HG02759 (cell line): ENCODE results near the gene NRP1.

Experiments
- ATAC-seq: cut with Tn5 transposase; IDR thresholded peaks from one replicate; pipeline ENCODE4 v1.9.1; 2021; ENCODE audit warnings: mild to moderate bottlenecking, moderate library complexity; ENCODE audit not compliant: unreplicated experiment

NRP1 gene

GRCh38 chr10:33350041-33350440, 15.6 kb upstream of the NRP1 start:
- no peak for ATAC-seq

GRCh38 chr10:33349268-33349667, 14.8 kb upstream of the NRP1 start:
- ATAC-seq = no peak

DNA sequence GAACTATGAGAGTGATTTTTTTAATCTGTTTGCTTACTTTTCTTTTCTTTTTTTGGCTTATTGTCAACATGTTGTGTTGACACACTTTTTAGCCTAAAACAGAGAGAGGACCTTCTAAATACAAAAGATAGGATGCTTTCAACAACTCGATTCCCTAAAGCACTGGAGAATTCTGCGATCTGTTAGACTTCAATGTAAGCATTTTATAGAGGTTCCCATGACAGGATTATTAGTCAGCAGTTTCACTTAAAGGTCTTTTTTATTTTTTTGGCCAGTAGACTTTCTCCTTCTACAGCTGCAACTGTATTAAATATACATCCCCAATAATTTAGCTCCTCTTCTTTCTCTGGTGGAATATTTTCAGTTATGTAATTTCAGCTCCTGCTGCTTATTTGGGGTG, 12.7 kb upstream of the NRP1 start:
- no peak for ATAC-seq

GRCh38 chr10:33345236-33345635, 10.8 kb upstream of the NRP1 start:
- no peak for ATAC-seq

DNA sequence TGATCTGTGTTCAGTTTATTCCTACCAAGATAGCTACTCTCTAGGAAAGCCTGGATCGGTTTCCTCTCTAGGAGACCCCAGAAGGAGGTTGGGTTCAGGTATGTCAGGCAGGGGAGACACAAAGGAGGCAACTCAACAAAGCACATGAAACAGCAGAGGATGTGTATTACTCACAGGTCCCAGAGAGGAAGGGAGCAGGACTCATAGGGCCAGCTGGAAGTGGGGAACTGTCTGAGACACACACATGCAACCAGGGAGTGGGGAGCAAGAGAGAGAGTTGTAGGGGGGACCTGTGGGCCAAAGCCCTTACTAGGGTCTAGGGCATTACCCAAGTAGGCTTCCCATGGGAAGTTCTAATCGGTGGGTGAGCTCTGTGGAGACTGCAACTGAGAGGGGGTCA, 10.2 kb upstream of the NRP1 start:
- no peak for ATAC-seq

GRCh38 chr10:33341637-33342036, 7.2 kb upstream of the NRP1 start:
- no peak for ATAC-seq

- no peak for ATAC-seq
These were observed 3.0 kb upstream of the NRP1 start for GRCh38 chr10:33337326-33337957.

DNA sequence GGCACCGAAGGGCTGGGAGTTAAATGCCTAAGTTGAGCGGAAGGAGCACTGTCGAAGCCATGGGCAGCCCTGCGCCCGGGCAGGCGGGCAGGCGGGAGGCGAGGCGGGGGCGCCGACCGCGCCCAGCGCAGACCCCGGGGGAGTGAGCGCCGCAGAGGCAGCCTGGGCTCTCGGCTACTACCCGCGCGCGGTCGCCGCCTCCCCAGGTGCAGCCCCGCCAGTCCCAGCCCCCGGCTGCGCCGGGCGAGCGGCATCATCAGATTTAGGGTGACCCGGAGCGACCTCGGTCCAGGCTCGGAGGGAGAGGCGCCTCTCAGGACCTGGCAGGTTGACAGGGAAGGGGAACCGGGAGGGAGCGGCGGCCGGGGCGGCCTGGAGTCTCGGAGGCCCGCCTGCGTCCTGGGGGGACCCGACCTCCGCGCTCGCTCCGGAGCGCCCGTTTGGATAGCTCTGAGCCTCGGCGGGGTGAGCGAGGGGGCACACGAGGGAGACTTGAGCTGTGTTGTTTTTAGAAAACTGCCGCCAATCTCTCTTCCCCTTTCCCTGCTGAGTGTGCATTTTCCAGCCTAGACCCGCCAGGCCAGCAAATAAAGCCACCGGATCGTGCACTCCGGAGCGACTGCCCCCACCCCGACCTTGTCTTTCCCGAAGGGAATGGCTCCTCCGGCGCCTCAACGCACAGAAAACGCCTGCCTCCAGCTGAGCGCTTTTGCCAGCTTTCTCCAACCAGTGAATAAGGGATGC, 2.3 kb upstream of the NRP1 start:
- ATAC-seq = no peak

DNA sequence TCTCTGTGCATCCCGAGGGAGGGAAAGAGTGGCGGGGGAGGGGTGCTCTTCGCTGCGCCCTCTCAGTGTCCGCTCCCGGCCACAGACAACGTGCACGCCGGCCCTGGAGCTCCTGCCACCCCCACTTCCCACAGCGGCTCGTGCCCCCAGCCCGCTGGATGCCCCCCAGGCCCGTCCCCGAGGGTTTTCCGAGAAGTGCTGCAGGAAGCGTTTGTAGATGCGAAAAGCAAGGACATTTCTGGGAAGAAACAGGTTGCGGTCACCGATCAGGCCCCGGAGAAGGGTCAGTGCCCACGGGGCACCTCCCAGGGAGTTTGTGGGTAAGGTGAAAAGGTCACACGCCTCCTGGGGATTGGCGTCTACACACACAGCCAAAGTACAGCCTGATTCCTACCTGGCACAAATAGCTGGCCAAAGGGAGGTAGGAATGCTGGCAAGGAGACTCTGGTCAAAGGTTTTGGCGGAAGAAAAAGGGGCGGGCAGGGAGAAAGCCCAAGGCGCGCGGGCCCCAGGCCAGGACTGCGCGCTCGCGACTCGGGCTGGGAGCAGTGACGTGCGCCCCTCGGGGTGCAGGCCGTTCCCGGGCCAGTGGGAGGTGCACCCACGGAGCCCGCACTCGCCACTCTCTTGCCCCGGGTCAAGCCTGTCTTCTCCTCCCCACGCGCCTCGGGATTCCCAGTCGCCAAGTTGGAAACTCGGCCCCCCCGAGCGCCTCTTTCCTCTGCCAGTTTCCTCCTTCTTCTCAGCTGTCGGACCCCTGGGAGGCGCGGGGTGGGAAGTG, 1.5 kb upstream of the NRP1 start:
- ATAC-seq = no peak

- no peak for ATAC-seq
These were observed 1.0 kb upstream of the NRP1 start for GRCh38 chr10:33335551-33335800.

DNA sequence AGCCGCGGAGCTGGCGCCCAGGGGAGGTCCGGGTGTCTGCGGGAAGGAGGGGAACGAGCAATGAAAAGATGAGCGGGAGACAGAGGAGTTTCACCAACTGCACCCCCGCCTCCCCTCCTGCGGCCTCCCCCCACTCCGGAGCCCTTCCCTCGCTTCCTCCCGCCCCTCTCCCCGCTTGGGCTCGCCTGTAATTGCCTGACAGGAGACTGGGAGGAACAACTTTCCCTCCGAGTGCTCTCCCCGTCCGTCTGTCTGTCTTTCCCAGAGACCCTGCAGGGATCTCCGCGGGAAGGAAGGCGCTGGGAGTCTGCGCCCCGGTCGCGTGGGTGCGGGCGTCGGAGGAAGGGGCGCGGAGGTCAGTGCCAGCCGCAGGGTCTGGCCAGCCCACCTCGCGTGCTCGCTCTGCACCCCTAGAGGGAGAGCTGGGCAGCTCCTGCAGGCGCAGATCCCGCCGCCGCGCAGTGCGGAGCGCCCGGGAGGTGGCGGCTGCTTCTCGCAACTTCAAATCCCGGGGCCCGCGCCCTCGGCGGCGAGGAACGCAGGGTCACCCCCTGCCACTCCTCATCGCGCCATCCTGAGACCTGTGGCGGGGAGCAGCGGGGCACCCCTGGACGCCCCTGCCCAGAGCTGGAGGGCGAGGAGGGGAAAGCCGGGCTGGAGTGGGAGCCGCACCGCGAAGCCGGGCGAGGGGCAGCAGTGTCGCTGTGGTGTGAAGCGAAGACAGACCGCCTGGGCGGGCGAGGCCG, 511 bp upstream of the NRP1 start:
- no peak for ATAC-seq

DNA sequence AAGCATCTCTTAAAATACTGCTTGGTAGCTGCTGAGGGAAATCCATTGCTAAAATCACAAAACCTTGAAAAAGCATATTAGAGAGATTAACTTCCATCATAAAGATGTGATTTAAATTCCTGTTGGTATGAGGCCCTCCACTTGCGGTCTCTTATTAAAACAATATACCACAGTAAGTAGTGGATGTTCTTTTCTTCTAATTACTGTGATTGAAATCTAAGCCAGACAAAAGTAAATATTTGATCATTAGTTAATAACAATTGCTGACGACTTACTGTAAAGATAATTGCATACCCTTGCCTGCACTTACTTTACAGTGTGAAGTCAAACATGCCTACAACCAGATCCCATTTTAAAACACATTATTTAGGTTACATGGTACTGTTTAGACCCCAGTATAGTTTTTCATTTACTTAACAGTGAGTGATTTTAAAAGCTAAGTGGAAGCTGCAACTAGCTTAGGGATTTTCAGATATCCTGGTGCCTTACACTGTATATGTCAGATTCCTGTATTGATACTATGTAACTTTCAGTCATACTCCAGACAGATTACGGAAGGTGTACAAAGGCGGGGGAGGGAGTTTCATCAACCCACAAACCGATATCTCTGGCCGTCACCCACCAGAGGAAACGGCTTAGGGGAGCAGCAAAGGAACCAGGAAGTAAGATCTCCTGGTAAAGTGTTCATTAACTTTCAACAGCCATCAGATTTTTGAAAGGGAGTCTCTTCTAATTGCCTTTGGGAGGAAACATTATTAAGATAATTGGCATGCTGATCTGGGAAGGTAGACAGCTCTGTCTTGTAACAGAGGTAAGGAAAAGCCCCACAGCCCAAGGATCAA, 986 bp downstream of the NRP1 start:
- peak; percentile 49 for ATAC-seq

GRCh38 chr10:33332183-33333065, 2.0 kb downstream of the NRP1 start:
- no peak for ATAC-seq

- ATAC-seq = no peak
These were observed 3.1 kb downstream of the NRP1 start for GRCh38 chr10:33331379-33331694.

DNA sequence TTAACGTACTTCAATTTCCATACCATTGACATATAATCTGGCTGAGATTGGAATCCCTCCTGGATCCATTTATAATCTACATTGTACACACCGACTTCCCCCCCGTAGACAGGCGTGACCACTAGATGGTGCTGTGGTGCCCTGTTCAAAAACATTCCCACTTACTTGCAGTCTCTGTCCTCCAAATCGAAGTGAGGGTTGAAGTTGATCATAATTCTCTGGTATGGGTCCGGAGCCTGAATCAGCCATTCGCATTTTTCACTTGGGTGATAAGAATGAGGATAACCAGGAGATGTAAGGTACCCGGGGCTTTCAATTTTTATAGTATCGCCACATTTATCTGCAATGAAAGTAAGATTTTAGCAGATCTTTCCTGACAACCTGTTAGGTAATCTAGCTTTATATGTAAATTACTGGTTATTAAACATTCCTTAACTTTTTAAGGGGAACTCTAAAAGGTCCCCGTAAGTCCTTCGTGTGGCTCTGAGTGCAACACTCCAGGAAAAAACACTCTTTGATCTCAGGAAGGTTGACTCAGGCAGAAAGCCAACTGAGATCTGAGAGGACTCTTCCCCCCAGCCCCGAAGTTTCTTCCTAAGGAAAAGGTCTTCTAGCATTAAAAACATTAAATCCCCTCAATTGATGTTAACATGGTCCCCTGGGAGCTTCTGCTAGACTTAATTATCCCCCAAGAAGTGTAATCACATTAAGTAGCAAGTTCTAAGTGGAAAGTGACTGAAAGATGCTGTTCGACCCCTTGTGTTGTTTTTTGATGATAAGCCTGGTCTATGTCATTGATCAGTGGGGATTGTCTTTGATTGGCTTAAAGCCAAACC, 3.7 kb downstream of the NRP1 start:
- ATAC-seq = peak; percentile 44

DNA sequence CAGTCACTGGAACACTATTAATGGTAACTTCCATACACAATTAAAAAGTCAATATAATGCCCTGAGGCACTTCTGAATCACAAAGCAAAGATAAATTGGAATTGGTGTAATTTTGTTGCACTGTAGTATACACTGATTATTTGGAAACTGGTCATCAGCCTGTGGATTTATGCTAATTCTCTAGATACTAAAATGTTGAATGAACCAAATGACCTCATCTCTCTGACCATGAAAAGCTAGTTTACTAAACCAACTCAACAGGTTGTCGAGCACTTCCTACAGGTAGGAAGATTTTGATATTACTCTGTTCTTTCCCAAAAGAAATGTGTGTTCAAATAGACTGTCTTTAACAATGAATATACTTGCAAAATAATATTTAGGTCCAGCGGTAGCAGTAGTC, 5.3 kb downstream of the NRP1 start:
- ATAC-seq = no peak

DNA sequence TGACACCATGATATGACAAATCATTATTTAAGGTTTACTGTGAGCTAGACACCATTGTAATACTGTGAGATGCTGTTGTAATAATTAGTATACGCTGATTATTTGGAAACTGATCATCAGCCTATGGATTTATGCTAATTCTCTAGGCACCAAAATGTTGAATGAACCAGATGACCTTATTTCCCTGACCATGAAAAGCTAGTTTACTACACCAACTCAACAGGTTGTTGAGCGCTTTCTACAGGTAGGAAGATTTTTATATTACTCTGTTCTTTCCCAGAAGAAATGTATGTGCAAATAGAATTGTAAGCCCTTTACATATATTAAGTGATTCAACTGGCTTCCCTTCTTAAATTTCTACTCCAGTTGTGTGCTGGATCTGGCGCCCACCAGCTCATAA, 6.2 kb downstream of the NRP1 start:
- no peak for ATAC-seq

DNA sequence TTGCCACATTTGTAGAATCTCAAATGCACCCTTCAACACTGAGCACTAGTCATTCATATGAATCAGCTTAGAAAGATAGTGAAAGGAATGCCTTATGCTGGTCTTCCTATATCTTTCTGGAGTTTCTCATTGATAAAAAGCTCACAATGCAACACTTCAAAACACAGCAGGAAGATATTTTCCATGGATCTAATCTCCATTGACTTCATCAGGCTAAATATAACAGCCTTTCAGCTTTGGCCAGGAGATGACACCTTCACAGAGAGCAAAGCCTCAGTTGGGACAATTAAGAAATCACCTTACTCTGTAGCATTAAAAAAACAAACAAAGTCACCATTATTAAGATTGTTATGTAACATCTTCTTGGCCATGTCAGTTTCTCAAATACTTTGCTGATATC, 6.7 kb downstream of the NRP1 start:
- no peak for ATAC-seq

GRCh38 chr10:33326933-33327332, 7.5 kb downstream of the NRP1 start:
- no peak for ATAC-seq
